ENCODE data around the gene C12orf43.

- TF ChIP-seq CTCF (IDR thresholded peaks at IDR 0.05; ENCODE audit: low read length), result no peak
- no peak for TF ChIP-seq EZH2phosphoT487 (IDR thresholded peaks at IDR 0.05; ENCODE audit: low read length)
Measured at GRCh38 chr12:120994059-120994458, 22.2 kb downstream of the C12orf43 start.
